DMS153 (cell line): Measurements from ENCODE around the gene ABCG1.
A peak's percentile ranks its signal among the peaks of the same experiment; 100 is the strongest.

Experiments used
- DNase-seq: peaks from one replicate; lab custom pipeline; 2025; lab: John Stamatoyannopoulos, UW

ABCG1 gene

GRCh38 chr21:42232176-42232825, 13.4 kb downstream of the ABCG1 start:
- peak; percentile 44 for DNase-seq

GRCh38 chr21:42233067-42233961, 14.4 kb downstream of the ABCG1 start:
- DNase-seq = peak; percentile 36

GRCh38 chr21:42234041-42234440, 15.1 kb downstream of the ABCG1 start:
- no peak for DNase-seq

- DNase-seq = peak; percentile 51
Measured at GRCh38 chr21:42234464-42235241, 15.7 kb downstream of the ABCG1 start.

- no peak for DNase-seq
Measured at GRCh38 chr21:42235593-42235992, 16.7 kb downstream of the ABCG1 start.

- DNase-seq = no peak
Measured at GRCh38 chr21:42236014-42236413, 17.1 kb downstream of the ABCG1 start.

- no peak for DNase-seq
Measured at GRCh38 chr21:42236693-42237092, 17.8 kb downstream of the ABCG1 start.

GRCh38 chr21:42237161-42237560, 18.2 kb downstream of the ABCG1 start:
- no peak for DNase-seq

GRCh38 chr21:42237577-42237976, 18.6 kb downstream of the ABCG1 start:
- no peak for DNase-seq

GRCh38 chr21:42238185-42238934, 19.4 kb downstream of the ABCG1 start:
- no peak for DNase-seq

GRCh38 chr21:42239556-42239955, 20.6 kb downstream of the ABCG1 start:
- DNase-seq = no peak

GRCh38 chr21:42239973-42240372, 21.0 kb downstream of the ABCG1 start:
- no peak for DNase-seq

- DNase-seq = no peak
Measured at GRCh38 chr21:42242611-42243010, 23.7 kb downstream of the ABCG1 start.

- no peak for DNase-seq
Measured at GRCh38 chr21:42243026-42243425, 24.1 kb downstream of the ABCG1 start.

- no peak for DNase-seq
Measured at GRCh38 chr21:42245331-42246193, 26.6 kb downstream of the ABCG1 start.

GRCh38 chr21:42247716-42248115, 28.8 kb downstream of the ABCG1 start:
- no peak for DNase-seq

GRCh38 chr21:42248241-42248640, 29.3 kb downstream of the ABCG1 start:
- DNase-seq = no peak

GRCh38 chr21:42248783-42249597, 30.1 kb downstream of the ABCG1 start:
- DNase-seq = no peak

- DNase-seq = no peak
Measured at GRCh38 chr21:42250422-42251403, 31.8 kb downstream of the ABCG1 start.
